Measurements from ENCODE around the gene AMOTL1.

- TF ChIP-seq BHLHE40 (IDR thresholded peaks at IDR 0.05; ENCODE audit: borderline replicate concordance) (no peak), L3MBTL2 (conservative IDR thresholded peaks at IDR 0.05) (no peak), HDGF (IDR thresholded peaks at IDR 0.05; ENCODE audit: borderline replicate concordance) (no peak), SUZ12 (IDR thresholded peaks at IDR 0.05) (no peak), TARDBP (IDR thresholded peaks at IDR 0.05) (no peak), FOXM1 (IDR thresholded peaks at IDR 0.05; ENCODE audit: borderline replicate concordance) (no peak), SP1 (IDR thresholded peaks at IDR 0.05) (no peak), FOXA1 (IDR thresholded peaks at IDR 0.05) (no peak)
These were observed 18.3 kb downstream of the AMOTL1 start for GRCh38 chr11:94786264-94787126.
